Measurements from ENCODE around the gene CHMP1B.

CHMP1B gene

DNA sequence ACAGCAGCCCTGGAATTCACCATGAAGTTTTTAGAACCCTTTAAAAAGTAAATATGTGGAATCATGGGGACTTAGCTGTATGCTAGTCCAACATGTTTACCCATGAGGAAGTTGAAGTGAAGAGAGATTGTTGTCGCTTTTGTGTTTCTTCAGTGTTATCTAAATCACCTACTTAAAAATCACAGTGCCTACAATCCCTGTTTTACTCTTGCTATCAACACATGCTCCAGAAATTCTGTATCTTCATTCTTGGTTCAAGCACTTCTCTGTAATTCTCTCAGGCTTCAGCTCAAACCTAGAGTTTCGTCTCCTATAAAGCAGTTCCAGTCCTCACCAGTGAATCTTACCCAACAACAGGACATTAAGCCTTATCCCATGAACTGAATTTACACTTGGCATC lies 30.5 kb upstream of the CHMP1B start:
- TF ChIP-seq, protein P1, sequence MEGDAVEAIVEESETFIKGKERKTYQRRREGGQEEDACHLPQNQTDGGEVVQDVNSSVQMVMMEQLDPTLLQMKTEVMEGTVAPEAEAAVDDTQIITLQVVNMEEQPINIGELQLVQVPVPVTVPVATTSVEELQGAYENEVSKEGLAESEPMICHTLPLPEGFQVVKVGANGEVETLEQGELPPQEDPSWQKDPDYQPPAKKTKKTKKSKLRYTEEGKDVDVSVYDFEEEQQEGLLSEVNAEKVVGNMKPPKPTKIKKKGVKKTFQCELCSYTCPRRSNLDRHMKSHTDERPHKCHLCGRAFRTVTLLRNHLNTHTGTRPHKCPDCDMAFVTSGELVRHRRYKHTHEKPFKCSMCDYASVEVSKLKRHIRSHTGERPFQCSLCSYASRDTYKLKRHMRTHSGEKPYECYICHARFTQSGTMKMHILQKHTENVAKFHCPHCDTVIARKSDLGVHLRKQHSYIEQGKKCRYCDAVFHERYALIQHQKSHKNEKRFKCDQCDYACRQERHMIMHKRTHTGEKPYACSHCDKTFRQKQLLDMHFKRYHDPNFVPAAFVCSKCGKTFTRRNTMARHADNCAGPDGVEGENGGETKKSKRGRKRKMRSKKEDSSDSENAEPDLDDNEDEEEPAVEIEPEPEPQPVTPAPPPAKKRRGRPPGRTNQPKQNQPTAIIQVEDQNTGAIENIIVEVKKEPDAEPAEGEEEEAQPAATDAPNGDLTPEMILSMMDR (IDR thresholded peaks at IDR 0.05; ENCODE audit: control extremely low read depth, extremely low read depth, low read depth, missing control alignments) = no peak
- no peak for DNase-seq (ENCODE audit: extremely low spot score)
- ChIA-PET POLR2A (no interaction called here), CTCF (no interaction called here)

DNA sequence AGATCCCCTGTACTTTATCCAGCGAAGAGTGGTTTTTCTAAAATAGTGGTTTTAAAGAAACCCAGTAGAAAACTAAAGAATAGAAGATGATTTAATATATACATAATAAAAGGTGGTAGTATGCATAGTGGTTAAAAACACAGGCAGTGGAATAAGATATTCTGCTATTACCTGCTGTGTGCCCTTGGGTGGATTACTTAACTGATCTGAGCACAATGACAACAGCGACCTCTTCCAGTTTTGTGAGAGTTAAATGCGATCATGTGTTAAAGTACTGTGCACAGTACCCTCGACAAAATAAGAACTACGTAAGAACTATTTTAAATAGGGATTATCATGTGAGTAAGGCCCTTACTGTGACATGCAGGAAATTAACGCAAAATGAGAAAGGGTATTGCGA lies 30.0 kb upstream of the CHMP1B start:
- ChIA-PET POLR2A (no interaction called here), CTCF (interaction anchor here (1.4 kb wide), 1 partner anchor 14 kb away, joined by 4 read pairs; no protein-coding TSS in a partner anchor)
- TF ChIP-seq, protein P1 (IDR thresholded peaks at IDR 0.05; ENCODE audit: control extremely low read depth, extremely low read depth, low read depth, missing control alignments) = no peak
- DNase-seq (ENCODE audit: extremely low spot score) = no peak

DNA sequence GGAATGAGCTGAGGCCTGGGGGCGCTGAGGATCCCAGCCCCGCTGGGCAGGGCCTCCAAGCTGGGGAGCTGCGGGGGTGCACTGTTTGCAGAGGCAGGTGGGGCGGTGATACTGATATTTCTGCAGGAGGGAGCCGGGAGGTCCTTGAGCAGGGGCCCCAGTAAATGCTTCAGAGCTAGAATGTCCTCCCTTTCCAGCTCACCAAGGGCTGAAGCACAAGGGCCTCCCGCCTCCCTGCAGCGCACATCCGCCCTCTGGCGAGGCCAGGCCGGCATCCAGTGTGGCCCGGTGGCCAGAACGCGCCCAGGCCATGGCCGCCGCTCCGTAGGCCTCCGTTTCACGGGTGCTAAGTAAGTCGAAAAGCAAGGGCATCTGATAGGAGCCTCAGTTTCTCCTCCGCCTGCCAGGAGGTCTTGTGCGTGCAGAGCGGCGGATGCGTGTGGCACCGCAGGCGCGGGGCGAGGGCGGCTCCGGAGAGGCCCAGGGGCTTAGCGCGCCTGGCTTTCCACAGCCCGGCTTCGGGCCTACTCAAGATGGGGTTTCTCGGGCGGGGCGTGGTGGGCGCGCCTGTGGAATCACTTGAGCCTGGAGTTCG lies 29.5 kb upstream of the CHMP1B start:
- no peak for DNase-seq (ENCODE audit: extremely low spot score)
- TF ChIP-seq, protein P1 (IDR thresholded peaks at IDR 0.05; ENCODE audit: control extremely low read depth, extremely low read depth, low read depth, missing control alignments) = no peak
- ChIA-PET CTCF (interaction anchor here (1.4 kb wide), 1 partner anchor 13 kb away, joined by 4 read pairs; no protein-coding TSS in a partner anchor), POLR2A (interaction anchor here (0.7 kb wide), 1 partner anchor 13 kb away, joined by 4 read pairs; no protein-coding TSS in a partner anchor)

DNA sequence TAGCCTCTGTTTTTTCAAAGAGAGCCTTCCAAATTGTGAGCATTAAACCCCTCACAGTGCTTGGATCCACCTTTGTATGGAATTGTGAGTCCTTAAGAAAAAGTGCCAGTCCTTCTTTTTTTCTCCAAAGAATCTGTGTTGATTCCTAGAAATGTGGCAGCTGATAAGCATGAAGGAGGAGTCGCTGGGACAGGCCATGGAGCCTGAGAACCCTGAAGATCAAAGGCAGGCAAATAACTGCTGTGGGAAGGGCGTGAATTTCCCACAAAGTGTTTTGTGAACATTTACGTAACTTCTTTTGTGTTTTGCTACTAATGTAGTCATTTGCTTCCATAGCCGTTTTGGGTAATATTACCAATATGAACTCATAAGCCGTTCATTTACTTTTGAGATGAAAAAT lies 27.7 kb upstream of the CHMP1B start:
- TF ChIP-seq, protein P1 (IDR thresholded peaks at IDR 0.05; ENCODE audit: control extremely low read depth, extremely low read depth, low read depth, missing control alignments) = no peak
- DNase-seq (ENCODE audit: extremely low spot score) = no peak
- POLR2A ChIA-PET = no interaction called here
- CTCF ChIA-PET = no interaction called here

DNA sequence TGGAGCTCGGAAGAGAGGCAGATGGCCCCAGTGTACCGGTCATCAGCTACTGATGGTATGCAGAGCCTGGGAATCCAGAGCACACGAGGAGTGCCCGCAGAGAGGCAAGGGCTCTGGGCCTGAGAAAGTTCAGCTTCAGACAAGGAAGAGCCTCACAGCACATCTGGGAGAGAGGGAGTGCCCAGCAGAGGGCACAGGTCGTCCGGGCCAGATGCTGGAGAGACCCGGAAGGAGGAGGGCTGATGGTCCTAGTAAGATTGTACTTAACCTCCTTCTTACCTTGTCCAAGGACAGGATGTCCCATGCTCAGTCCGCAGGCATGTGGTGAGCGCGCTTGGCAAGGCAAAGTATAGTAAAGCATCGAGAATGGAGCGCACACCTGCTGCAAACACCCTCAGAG lies 24.4 kb upstream of the CHMP1B start:
- DNase-seq (ENCODE audit: extremely low spot score) = no peak
- CTCF ChIA-PET = interaction anchor here (1.7 kb wide), 1 partner anchor 88 kb away, joined by 4 read pairs; no protein-coding TSS in a partner anchor
- TF ChIP-seq, protein P1 (IDR thresholded peaks at IDR 0.05; ENCODE audit: control extremely low read depth, extremely low read depth, low read depth, missing control alignments) = no peak
- POLR2A ChIA-PET = interaction anchor here (0.5 kb wide), 1 partner anchor 82 kb away, joined by 10 read pairs; no protein-coding TSS in a partner anchor

DNA sequence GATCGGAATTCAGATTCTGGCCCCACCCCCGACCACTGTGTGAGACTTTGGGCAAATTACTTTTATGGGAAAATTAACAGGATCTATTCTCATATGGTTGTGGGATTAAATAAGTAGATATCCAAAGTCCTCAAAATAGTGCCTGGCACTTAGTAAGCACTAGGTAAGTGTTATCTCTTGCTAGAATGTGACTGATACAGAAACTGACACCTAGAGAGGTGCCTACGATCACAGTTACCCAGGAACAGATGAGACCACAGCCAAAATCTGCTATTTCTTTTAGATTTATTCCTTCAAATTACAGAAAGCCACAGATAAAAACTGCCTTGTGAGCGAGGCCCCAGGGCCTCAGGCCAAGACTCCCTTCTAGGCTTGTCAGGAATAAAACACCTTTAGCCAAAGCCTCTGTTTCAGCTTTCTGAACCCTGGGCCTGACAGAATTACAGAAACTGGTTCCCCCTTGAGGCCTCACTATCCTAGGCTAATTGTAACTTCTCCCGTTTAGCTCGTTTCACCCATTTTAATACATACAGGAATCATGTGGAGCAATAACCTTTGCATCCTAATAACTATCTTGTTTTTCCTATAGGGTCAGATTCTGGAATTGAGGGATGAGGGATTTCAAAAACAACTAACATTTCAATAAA lies 22.3 kb upstream of the CHMP1B start:
- ChIA-PET POLR2A (no interaction called here), CTCF (interaction anchor here (1.4 kb wide), 1 partner anchor 42 kb away, joined by 3 read pairs; no protein-coding TSS in a partner anchor)
- TF ChIP-seq, protein P1 (IDR thresholded peaks at IDR 0.05; ENCODE audit: control extremely low read depth, extremely low read depth, low read depth, missing control alignments) = no peak
- no peak for DNase-seq (ENCODE audit: extremely low spot score)
